Osteocyte (in vitro differentiated cells): ENCODE results near the gene IDUA. TPM values are rescaled to one million over a fixed set of nuclear protein-coding genes. Genes with fewer than 3 reads are reported as not detected.

ENCODE experiments used
- DNase-seq: peaks from one replicate; pipeline ENCODE4 v3.0.0; 2021; ENCODE audit warnings: mixed read lengths; ENCODE audit not compliant: unreplicated experiment; ENCODE audit errors: extremely low spot score
- H3K27ac Mint-ChIP-seq: one replicate; pipeline ENCODE4 v1.8.0; 2021; ENCODE audit warnings: mild to moderate bottlenecking, mixed read lengths; ENCODE audit not compliant: unreplicated experiment
- H3K27me3 Mint-ChIP-seq: one replicate; pipeline ENCODE4 v1.8.0; 2021; ENCODE audit warnings: mixed read lengths; ENCODE audit not compliant: unreplicated experiment
- H3K36me3 Mint-ChIP-seq: one replicate; pipeline ENCODE4 v1.8.0; 2021; ENCODE audit warnings: mixed read lengths; ENCODE audit not compliant: unreplicated experiment
- H3K4me1 Mint-ChIP-seq: one replicate; pipeline ENCODE4 v1.8.0; 2021; ENCODE audit warnings: mixed read lengths; ENCODE audit not compliant: unreplicated experiment
- H3K4me3 Mint-ChIP-seq: one replicate; pipeline ENCODE4 v1.8.0; 2021; ENCODE audit warnings: mild to moderate bottlenecking, moderate library complexity, mixed read lengths; ENCODE audit not compliant: unreplicated experiment
- H3K9me3 Mint-ChIP-seq: one replicate; pipeline ENCODE4 v1.8.0; 2021; ENCODE audit warnings: mixed read lengths; ENCODE audit not compliant: unreplicated experiment
- CTCF ChIP-seq: fragments of 200-600 bp; sonication (generic); IDR thresholded peaks from 2 replicates; pipeline ENCODE4 v1.5.0; 2021; ENCODE audit warnings: antibody characterized with exemption, mild to moderate bottlenecking, moderate library complexity
- total RNA-seq: library from RNA; stranded (reverse); gene quantifications from 2 replicates; pipeline ENCODE4 v1.2.1, GENCODE V29; 2021

The IDUA gene
- total RNA-seq, 1 donor from 2014 or later: 67.8 TPM

GRCh38 chr4:970854-971520 is 15.9 kb upstream of the IDUA start:
- H3K4me3 Mint-ChIP-seq: peak overlapping the region; percentile 40
- peaks cover 7% of the 10 kb centered on the region for H3K4me1 Mint-ChIP-seq
- no peaks in the 10 kb centered on the region for H3K9me3 Mint-ChIP-seq
- no peak overlapping the region for H3K27ac Mint-ChIP-seq
- no peak for TF ChIP-seq CTCF
- H3K27me3 Mint-ChIP-seq: no peaks in the 10 kb centered on the region
- no peak for DNase-seq
- no peaks in the 10 kb centered on the region for H3K36me3 Mint-ChIP-seq

GRCh38 chr4:971666-972500 is 15.0 kb upstream of the IDUA start:
- Mint-ChIP-seq H3K36me3 (no peaks in the 10 kb centered on the region), H3K27me3 (no peaks in the 10 kb centered on the region), H3K4me3 (peak overlapping the region; percentile 67), H3K4me1 (peaks cover 7% of the 10 kb centered on the region), H3K9me3 (no peaks in the 10 kb centered on the region), H3K27ac (no peak overlapping the region)
- no peak for DNase-seq
- no peak for TF ChIP-seq CTCF

GRCh38 chr4:972651-973424 is 14.0 kb upstream of the IDUA start:
- TF ChIP-seq CTCF: no peak
- H3K4me3 Mint-ChIP-seq: peak overlapping the region; percentile 67
- DNase-seq: no peak
- no peaks in the 10 kb centered on the region for H3K9me3 Mint-ChIP-seq
- H3K27me3 Mint-ChIP-seq: no peaks in the 10 kb centered on the region
- no peak overlapping the region for H3K27ac Mint-ChIP-seq
- H3K36me3 Mint-ChIP-seq: no peaks in the 10 kb centered on the region
- peaks cover 7% of the 10 kb centered on the region for H3K4me1 Mint-ChIP-seq

- no peak for TF ChIP-seq CTCF
- peaks cover 7% of the 10 kb centered on the region for H3K4me1 Mint-ChIP-seq
- peak; percentile 96 for DNase-seq
- no peak within 1 kb of the TSS for H3K27ac Mint-ChIP-seq
- peak within 1 kb of the TSS; percentile 67 for H3K4me3 Mint-ChIP-seq
- H3K9me3 Mint-ChIP-seq: no peaks in the 10 kb centered on the region
- H3K27me3 Mint-ChIP-seq: no peaks in the 10 kb centered on the region
- H3K36me3 Mint-ChIP-seq: no peaks in the 10 kb centered on the region
These were observed 13.1 kb upstream of the IDUA start, which contains the start of gene DGKQ for GRCh38 chr4:973431-974397. Gene DGKQ (minus strand): TSS chr4:973569. CDS start chr4:973482, 87 bp downstream.
